K562 (cell line): ENCODE measurements around the gene NT5C1B.

Source experiments
- POLR2A ChIP-seq: fragments of 450-650 bp; conservative IDR thresholded peaks from 2 replicates; pipeline ENCODE4 v1.6.1; 2016
- RCOR1 ChIP-seq, 2 experiments: IDR thresholded peaks; 2 replicates each; pipeline ENCODE4 v1.6.1; 2012; ENCODE audit warnings: low read depth in 2 of 2, low read length in 2 of 2, borderline replicate concordance in 1 of 2, improper control_type of control experiment in 1 of 2
- TF ChIP-seq, protein P1 (sequence below): fragments of 250-450 bp; sonication (Bioruptor Pico); IDR thresholded peaks from 2 replicates; pipeline ENCODE4 v1.8.0; 2021; ENCODE audit warnings: mild to moderate bottlenecking, moderate library complexity
- TF ChIP-seq, protein P2 (sequence below), 2 experiments: fragments of 450-650 bp; IDR thresholded peaks; 2 replicates each; pipeline ENCODE4 v1.6.1; 2016
- TF ChIP-seq, protein P3 (sequence below): sonication (generic); formaldehyde crosslinking; IDR thresholded peaks from 2 replicates; pipeline ENCODE4 v1.8.0; 2023; ENCODE audit warnings: mild to moderate bottlenecking, missing genetic modification reagents
- TF ChIP-seq, protein P4 (sequence below), 3 experiments: IDR thresholded peaks in 2 of 3; conservative IDR thresholded peaks in 1 of 3; 2 replicates each; pipeline ENCODE4 v1.5.1; 2011 to 2012; ENCODE audit warnings: low read length in 3 of 3, mild to moderate bottlenecking in 3 of 3, control low read depth in 2 of 3, improper control_type of control experiment in 1 of 3, inconsistent platforms in 1 of 3, low read depth in 1 of 3, mixed read lengths in 1 of 3, moderate library complexity in 1 of 3; ENCODE audit not compliant: insufficient read depth in 2 of 3
- TF ChIP-seq, protein P5 (sequence below): fragments of 250-450 bp; sonication (Bioruptor Pico); IDR thresholded peaks from 2 replicates; pipeline ENCODE4 v1.8.0; 2022; ENCODE audit warnings: moderate library complexity, mild to moderate bottlenecking, inconsistent platforms
- TF ChIP-seq, protein P6 (sequence below): fragments of 250-450 bp; sonication (Bioruptor Pico); IDR thresholded peaks from 2 replicates; pipeline ENCODE4 v1.9.0; 2021; ENCODE audit warnings: mild to moderate bottlenecking, inconsistent platforms
- TF ChIP-seq, protein P7 (sequence below): fragments of 250-450 bp; sonication (Bioruptor Pico); IDR thresholded peaks from 2 replicates; pipeline ENCODE4 v1.4.0; 2020; ENCODE audit warnings: mild to moderate bottlenecking, moderate library complexity
- TF ChIP-seq, protein P8 (sequence below), 2 experiments: fragments of 450-650 bp in 1 of 2; sonication (generic) in 1 of 2; formaldehyde crosslinking; conservative IDR thresholded peaks; 2 replicates each; pipeline versions ENCODE4 v1.4.0 to v1.8.1; 2020 to 2022; ENCODE audit warnings: mild to moderate bottlenecking in 1 of 2, missing genetic modification reagents in 1 of 2

DNA sequence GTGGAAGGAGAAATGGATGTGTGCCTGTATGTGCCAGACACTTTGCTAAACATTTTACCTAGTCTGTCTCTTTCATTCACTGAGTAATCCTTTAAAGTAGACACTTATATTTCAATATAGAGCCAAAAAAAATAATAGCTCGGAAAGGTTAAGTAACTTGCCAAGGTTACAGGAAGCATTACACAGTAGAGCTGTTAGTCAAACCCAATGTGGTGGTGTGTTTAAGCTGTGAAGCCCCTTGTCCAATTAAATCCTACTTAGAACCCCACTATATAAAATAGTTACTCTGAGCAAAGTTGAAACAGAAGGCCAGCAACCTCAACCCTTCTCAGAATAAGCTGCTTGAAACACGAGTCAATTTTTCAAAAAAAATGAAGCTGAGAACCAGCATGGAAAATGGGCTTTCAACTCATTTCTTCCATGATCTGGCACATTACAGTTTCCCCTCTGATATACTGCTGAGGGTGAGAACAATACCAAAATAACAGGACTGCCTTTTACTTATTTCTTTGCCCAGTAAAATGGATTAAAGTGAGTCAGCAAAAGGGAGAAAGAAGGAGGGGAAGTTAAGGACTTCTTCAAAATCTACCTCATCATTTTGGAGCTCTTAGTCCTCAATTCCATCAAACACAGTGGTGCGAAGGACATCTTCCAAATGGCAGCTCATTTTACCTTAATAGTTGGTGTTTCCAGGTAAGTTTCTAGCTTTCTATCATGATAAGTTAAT lies 36.9 kb downstream of the NT5C1B start:
- no peak for TF ChIP-seq POLR2A
- TF ChIP-seq, protein P1, sequence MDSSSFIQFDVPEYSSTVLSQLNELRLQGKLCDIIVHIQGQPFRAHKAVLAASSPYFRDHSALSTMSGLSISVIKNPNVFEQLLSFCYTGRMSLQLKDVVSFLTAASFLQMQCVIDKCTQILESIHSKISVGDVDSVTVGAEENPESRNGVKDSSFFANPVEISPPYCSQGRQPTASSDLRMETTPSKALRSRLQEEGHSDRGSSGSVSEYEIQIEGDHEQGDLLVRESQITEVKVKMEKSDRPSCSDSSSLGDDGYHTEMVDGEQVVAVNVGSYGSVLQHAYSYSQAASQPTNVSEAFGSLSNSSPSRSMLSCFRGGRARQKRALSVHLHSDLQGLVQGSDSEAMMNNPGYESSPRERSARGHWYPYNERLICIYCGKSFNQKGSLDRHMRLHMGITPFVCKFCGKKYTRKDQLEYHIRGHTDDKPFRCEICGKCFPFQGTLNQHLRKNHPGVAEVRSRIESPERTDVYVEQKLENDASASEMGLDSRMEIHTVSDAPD (CRISPR knock-in tag), result no peak
- TF ChIP-seq, protein P2, sequence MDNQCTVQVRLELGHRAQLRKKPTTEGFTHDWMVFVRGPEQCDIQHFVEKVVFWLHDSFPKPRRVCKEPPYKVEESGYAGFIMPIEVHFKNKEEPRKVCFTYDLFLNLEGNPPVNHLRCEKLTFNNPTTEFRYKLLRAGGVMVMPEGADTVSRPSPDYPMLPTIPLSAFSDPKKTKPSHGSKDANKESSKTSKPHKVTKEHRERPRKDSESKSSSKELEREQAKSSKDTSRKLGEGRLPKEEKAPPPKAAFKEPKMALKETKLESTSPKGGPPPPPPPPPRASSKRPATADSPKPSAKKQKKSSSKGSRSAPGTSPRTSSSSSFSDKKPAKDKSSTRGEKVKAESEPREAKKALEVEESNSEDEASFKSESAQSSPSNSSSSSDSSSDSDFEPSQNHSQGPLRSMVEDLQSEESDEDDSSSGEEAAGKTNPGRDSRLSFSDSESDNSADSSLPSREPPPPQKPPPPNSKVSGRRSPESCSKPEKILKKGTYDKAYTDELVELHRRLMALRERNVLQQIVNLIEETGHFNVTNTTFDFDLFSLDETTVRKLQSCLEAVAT (IDR thresholded peaks at IDR 0.05), result no peak
- TF ChIP-seq, protein P3, sequence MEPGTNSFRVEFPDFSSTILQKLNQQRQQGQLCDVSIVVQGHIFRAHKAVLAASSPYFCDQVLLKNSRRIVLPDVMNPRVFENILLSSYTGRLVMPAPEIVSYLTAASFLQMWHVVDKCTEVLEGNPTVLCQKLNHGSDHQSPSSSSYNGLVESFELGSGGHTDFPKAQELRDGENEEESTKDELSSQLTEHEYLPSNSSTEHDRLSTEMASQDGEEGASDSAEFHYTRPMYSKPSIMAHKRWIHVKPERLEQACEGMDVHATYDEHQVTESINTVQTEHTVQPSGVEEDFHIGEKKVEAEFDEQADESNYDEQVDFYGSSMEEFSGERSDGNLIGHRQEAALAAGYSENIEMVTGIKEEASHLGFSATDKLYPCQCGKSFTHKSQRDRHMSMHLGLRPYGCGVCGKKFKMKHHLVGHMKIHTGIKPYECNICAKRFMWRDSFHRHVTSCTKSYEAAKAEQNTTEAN (CRISPR knock-in tag), result no peak
- TF ChIP-seq, protein P4, sequence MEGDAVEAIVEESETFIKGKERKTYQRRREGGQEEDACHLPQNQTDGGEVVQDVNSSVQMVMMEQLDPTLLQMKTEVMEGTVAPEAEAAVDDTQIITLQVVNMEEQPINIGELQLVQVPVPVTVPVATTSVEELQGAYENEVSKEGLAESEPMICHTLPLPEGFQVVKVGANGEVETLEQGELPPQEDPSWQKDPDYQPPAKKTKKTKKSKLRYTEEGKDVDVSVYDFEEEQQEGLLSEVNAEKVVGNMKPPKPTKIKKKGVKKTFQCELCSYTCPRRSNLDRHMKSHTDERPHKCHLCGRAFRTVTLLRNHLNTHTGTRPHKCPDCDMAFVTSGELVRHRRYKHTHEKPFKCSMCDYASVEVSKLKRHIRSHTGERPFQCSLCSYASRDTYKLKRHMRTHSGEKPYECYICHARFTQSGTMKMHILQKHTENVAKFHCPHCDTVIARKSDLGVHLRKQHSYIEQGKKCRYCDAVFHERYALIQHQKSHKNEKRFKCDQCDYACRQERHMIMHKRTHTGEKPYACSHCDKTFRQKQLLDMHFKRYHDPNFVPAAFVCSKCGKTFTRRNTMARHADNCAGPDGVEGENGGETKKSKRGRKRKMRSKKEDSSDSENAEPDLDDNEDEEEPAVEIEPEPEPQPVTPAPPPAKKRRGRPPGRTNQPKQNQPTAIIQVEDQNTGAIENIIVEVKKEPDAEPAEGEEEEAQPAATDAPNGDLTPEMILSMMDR (IDR thresholded peaks at IDR 0.05 in 2 of 3, conservative IDR thresholded peaks at IDR 0.05 in 1 of 3; ENCODE audit: insufficient read depth in 2 of 3, low read depth in 1 of 3, low read length in 3 of 3), result no peak
- TF ChIP-seq RCOR1 (IDR thresholded peaks at IDR 0.05; ENCODE audit: borderline replicate concordance in 1 of 2, low read depth in 2 of 2, low read length in 2 of 2), result no peak
- TF ChIP-seq, protein P5, sequence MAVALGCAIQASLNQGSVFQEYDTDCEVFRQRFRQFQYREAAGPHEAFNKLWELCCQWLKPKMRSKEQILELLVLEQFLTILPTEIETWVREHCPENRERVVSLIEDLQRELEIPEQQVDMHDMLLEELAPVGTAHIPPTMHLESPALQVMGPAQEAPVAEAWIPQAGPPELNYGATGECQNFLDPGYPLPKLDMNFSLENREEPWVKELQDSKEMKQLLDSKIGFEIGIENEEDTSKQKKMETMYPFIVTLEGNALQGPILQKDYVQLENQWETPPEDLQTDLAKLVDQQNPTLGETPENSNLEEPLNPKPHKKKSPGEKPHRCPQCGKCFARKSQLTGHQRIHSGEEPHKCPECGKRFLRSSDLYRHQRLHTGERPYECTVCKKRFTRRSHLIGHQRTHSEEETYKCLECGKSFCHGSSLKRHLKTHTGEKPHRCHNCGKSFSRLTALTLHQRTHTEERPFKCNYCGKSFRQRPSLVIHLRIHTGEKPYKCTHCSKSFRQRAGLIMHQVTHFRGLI (CRISPR knock-in tag), result no peak
- TF ChIP-seq, protein P6, sequence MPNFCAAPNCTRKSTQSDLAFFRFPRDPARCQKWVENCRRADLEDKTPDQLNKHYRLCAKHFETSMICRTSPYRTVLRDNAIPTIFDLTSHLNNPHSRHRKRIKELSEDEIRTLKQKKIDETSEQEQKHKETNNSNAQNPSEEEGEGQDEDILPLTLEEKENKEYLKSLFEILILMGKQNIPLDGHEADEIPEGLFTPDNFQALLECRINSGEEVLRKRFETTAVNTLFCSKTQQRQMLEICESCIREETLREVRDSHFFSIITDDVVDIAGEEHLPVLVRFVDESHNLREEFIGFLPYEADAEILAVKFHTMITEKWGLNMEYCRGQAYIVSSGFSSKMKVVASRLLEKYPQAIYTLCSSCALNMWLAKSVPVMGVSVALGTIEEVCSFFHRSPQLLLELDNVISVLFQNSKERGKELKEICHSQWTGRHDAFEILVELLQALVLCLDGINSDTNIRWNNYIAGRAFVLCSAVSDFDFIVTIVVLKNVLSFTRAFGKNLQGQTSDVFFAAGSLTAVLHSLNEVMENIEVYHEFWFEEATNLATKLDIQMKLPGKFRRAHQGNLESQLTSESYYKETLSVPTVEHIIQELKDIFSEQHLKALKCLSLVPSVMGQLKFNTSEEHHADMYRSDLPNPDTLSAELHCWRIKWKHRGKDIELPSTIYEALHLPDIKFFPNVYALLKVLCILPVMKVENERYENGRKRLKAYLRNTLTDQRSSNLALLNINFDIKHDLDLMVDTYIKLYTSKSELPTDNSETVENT (CRISPR knock-in tag), result no peak
- TF ChIP-seq, protein P7, sequence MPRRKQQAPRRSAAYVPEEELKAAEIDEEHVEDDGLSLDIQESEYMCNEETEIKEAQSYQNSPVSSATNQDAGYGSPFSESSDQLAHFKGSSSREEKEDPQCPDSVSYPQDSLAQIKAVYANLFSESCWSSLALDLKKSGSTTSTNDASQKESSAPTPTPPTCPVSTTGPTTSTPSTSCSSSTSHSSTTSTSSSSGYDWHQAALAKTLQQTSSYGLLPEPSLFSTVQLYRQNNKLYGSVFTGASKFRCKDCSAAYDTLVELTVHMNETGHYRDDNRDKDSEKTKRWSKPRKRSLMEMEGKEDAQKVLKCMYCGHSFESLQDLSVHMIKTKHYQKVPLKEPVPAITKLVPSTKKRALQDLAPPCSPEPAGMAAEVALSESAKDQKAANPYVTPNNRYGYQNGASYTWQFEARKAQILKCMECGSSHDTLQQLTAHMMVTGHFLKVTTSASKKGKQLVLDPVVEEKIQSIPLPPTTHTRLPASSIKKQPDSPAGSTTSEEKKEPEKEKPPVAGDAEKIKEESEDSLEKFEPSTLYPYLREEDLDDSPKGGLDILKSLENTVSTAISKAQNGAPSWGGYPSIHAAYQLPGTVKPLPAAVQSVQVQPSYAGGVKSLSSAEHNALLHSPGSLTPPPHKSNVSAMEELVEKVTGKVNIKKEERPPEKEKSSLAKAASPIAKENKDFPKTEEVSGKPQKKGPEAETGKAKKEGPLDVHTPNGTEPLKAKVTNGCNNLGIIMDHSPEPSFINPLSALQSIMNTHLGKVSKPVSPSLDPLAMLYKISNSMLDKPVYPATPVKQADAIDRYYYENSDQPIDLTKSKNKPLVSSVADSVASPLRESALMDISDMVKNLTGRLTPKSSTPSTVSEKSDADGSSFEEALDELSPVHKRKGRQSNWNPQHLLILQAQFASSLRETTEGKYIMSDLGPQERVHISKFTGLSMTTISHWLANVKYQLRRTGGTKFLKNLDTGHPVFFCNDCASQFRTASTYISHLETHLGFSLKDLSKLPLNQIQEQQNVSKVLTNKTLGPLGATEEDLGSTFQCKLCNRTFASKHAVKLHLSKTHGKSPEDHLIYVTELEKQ, result no peak
- TF ChIP-seq, protein P8, sequence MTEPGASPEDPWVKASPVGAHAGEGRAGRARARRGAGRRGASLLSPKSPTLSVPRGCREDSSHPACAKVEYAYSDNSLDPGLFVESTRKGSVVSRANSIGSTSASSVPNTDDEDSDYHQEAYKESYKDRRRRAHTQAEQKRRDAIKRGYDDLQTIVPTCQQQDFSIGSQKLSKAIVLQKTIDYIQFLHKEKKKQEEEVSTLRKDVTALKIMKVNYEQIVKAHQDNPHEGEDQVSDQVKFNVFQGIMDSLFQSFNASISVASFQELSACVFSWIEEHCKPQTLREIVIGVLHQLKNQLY (CRISPR knock-in tag; conservative IDR thresholded peaks at IDR 0.05), result no peak
